Measurements from ENCODE around the gene STK11.

- peak in 1 of 2 donors; percentile 77 for TF ChIP-seq POLR2A (IDR thresholded peaks at IDR 0.05)
- no peak for TF ChIP-seq CTCF (IDR thresholded peaks at IDR 0.05)
Observed at GRCh38 chr19:1261798-1262622, 56.4 kb downstream of the STK11 start.

Measured in thyroid gland (tissue), 4 donors.